SK-N-MC (cell line): Measurements from ENCODE around the gene EVX1.

Experiments used
- EZH2 ChIP-seq: fragments of 200-600 bp; sonication (generic); IDR thresholded peaks from one replicate; pipeline ENCODE4 v1.6.1; 2017; ENCODE audit warnings: antibody characterized with exemption
- POLR2AphosphoS5 ChIP-seq: IDR thresholded peaks from 2 replicates; pipeline ENCODE4 v1.6.1; 2012; ENCODE audit warnings: mild to moderate bottlenecking, low read depth, low read length, borderline replicate concordance

DNA sequence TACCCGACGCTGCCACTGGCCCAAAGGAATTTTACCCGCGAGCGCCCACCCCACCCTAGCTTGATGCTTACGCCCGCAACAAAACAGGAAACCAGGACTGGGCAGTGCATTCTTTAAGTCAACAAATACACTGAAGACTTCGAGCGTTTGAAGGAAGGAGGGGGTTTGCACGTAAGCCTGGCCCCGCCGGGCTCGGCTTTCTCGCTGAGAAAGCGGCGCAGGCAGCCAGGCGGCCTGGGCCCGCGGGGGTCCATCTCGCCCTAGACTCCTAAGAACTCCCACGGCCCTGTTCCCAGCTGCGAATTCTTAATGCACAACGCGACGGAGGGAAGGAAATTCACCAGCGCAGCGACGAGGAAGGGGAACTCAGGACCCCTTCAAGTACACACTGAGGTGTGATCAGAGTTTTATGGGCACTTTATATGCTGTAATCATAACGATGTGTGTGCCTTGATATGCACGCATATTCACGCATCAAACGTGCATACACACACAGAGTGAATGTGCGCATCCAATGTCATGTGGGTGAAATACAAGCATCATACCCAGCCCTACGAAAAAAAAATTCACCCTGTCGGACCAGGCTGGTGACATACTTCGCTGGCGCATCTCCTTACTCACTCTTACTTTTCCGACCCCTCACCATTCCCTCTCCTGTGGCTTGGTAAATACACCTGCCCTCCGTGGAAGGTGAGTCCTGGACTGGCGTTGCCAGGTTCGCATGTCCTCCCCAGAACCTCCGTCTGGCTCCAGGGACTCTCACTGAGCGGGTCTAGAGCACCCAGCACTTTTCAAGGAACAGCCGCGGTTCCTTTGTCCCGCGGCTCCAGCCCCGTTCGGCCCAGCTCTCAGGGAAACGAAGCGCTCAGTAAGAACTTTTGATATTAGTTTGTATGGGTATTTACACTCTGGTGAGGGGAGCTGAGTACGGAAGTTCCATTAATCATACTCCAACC, 37.0 kb upstream of the EVX1 start:
- TF ChIP-seq POLR2AphosphoS5 (no peak), EZH2 (no peak)
